Esophagus (tissue), 2 donors: ENCODE measurements around the gene TYK2. TPM values are rescaled to one million over a fixed set of nuclear protein-coding genes. Genes with fewer than 3 reads are reported as not detected.
"Not testable (repeated sequence)": the region's sequence is repeated elsewhere in the genome, so short reads cannot be mapped to it uniquely, and the experiment has no call there.

Source experiments
- H3K27ac ChIP-seq, 2 donors: one replicate each; pipeline ENCODE4 v1.5.1; 2013; ENCODE audit warnings: low read depth in 2 of 2, mild to moderate bottlenecking in 2 of 2, inconsistent platforms in 1 of 2, low read length in 1 of 2, moderate library complexity in 1 of 2
- H3K27me3 ChIP-seq, 2 donors: one replicate each; pipeline ENCODE4 v1.6.1; 2013; ENCODE audit warnings: low read length in 2 of 2, control low read depth in 1 of 2, mild to moderate bottlenecking in 1 of 2; ENCODE audit not compliant: insufficient read depth in 2 of 2, control insufficient read depth in 1 of 2
- H3K36me3 ChIP-seq, 2 donors: one replicate each; pipeline ENCODE4 v1.6.1; 2013; ENCODE audit warnings: low read length in 1 of 2; ENCODE audit not compliant: control insufficient read depth in 2 of 2, insufficient read depth in 2 of 2
- H3K4me1 ChIP-seq, 2 donors: one replicate each; pipeline ENCODE4 v1.6.1; 2013; ENCODE audit warnings: low read length in 1 of 2; ENCODE audit not compliant: control insufficient read depth in 2 of 2, insufficient read depth in 2 of 2
- H3K4me3 ChIP-seq, 2 donors: one replicate each; pipeline ENCODE4 v1.5.1; 2013; ENCODE audit warnings: low read length in 2 of 2, mild to moderate bottlenecking in 2 of 2, low read depth in 1 of 2, moderate library complexity in 1 of 2
- H3K9me3 ChIP-seq, 2 donors: one replicate each; pipeline ENCODE4 v1.6.1; 2013; ENCODE audit warnings: mild to moderate bottlenecking in 2 of 2, low read depth in 1 of 2, low read length in 1 of 2, moderate library complexity in 1 of 2; ENCODE audit not compliant: control insufficient read depth in 2 of 2, insufficient read depth in 1 of 2
- WGBS, 2 donors: extraction: QIAGEN DNeasy Blood & Tissue Kit; methylation state at CpG; one replicate each; pipeline ENCODE4 v1.1.7; 2013; 5-methylcytosine and 5-hydroxymethylcytosine counted together
- polyA plus RNA-seq, 2 donors: library from polyadenylated mRNA; stranded (reverse); fragments of 200-250 nt; gene quantifications; one replicate each; pipeline ENCODE4 v1.2.3, GENCODE V29; 2013
- donor health status: healthy with polysubstance abuse.
- donor health status: Bipolar disorder and iron deficiency.

The TYK2 gene
- polyA plus RNA-seq, 2 donors, result 56.2 to 96.8 TPM

DNA sequence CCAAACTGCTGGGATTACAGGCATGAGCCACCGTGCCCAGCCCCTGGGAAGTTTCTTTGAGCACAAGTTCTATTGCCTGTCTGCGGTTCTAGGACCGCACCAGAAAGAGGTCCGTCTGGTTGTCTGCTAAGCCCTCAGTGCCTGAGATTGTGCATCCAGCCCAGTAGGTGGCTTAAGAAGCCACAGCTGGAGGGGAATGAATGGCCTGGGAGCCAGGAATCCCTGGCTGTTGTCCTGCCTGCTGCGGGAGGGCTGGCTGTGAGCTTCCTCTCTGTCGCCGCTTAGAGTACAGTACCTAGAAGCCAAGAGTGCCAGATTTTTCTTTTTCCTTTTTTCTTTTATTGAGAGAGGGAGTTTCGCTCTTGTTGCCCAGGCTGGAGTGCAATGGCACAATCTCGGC lies 4.2 kb upstream of the TYK2 start:
- no peaks in the 10 kb centered on the region for H3K9me3 ChIP-seq
- H3K36me3 ChIP-seq, result no peaks in the 10 kb centered on the region
- H3K4me1 ChIP-seq, result peaks cover 2 to 5% of the 10 kb centered on the region in 2 donors
- H3K4me3 ChIP-seq, result no peak overlapping the region
- WGBS, 2 donors, result 78 to 87% methylated on average over 9 of the region's 9 CpGs
- no peak overlapping the region for H3K27ac ChIP-seq
- no peaks in the 10 kb centered on the region for H3K27me3 ChIP-seq

DNA sequence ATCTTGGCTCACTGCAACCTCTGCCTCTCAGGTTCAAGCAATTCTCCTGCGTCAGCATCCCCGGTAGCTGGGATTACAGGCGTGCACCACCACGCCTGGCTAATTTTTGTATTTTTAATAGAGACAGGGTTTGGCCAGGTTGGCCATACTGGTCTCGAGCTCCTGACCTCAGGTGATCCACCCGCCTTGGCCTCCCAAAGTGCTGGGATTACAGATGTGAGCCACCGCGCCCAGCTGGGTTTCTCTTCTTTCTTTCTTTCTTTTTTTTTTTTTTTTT lies 2.8 kb upstream of the TYK2 start:
- H3K9me3 ChIP-seq, H3K27me3 ChIP-seq, H3K27ac ChIP-seq, H3K36me3 ChIP-seq, H3K4me3 ChIP-seq, H3K4me1 ChIP-seq: not testable (repeated sequence)
- 78 to 82% methylated on average over 8 of the region's 8 CpGs for WGBS, 2 donors

DNA sequence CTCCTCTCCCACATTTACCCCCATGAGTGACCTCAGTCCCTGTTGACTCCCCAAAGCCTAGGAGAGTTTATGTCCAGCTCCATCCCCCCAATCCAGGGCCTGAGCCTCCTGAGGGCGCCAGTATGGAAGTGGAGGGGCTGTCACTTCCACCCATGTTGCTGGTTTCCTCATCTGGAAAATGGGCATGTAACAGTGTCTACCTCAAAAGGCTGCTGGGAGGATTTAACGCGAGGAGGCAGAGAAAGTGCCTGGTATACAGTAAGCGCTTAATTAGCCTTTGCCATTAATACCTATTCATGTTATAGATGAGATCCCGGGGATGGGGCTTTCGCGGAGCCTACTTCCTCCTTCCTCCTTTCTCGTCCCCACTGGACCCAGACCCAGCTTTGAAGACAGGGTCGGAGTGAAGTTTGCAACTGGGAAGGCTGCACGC lies 476 bp downstream of the TYK2 start:
- Histone ChIP-seq H3K4me3 (peak overlapping the region; percentile 85 to 92), H3K27me3 (no peaks in the 10 kb centered on the region), H3K27ac (peak overlapping the region; percentile 83), H3K4me1 (peaks cover 2 to 5% of the 10 kb centered on the region in 2 donors), H3K36me3 (peaks cover 4% of the 10 kb centered on the region in 2 donors), H3K9me3 (no peaks in the 10 kb centered on the region)
- WGBS, 2 donors, result 1% methylated on average over 10 of the region's 10 CpGs

DNA sequence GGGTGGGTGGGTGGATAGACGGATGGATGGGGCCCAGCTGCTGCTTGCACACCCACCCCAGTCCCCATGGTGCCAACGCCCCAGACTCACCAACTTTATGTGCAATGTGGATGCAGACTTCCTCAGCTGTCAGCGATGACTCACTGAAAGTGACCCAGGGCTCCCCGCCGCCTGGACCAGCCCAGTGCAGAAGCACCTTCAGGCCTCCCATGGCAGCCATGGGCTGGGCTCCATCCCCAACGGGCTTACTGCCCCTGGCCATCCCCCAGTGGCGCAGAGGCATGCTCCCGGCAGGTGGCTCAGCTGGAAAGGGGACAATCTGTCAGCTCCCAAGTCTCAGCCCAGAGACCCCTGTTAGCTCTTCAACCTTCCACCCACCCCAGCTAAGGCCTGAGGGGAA lies 2.2 kb downstream of the TYK2 start:
- Histone ChIP-seq H3K36me3 (peaks cover 4 to 6% of the 10 kb centered on the region in 2 donors), H3K27me3 (no peaks in the 10 kb centered on the region), H3K9me3 (no peaks in the 10 kb centered on the region), H3K27ac (no peak overlapping the region), H3K4me1 (peaks cover 2 to 5% of the 10 kb centered on the region in 2 donors), H3K4me3 (no peak overlapping the region)
- WGBS, 2 donors, result 90 to 95% methylated on average over 7 to 8 of the region's 8 CpGs

DNA sequence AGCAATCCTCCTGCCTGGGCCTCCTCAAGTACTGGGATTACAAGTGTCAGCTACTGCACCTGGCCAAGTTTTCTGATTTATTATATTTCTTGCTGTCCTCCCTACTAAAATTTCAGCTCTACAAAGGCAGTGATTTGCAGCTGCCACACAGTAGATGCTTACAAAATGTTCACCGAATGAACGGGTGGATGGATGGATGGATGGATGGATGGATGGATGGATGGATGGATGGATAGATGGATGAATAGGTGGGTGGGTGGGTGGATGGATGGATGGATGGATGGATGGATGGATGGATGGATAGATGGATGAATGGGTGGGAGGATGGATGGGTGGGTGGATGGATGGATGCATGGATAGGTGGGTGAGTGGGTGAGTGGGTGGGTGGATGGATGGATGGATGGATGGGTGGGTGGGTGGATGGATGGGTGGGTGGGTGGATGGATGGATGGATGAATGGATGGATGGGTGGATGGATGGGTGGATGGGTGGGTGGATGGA lies 3.2 kb downstream of the TYK2 start:
- H3K27ac ChIP-seq, H3K36me3 ChIP-seq, H3K4me1 ChIP-seq, H3K9me3 ChIP-seq, H3K27me3 ChIP-seq, H3K4me3 ChIP-seq: not testable (repeated sequence)
- 96 to 97% methylated on average over 2 of the region's 2 CpGs for WGBS, 2 donors

DNA sequence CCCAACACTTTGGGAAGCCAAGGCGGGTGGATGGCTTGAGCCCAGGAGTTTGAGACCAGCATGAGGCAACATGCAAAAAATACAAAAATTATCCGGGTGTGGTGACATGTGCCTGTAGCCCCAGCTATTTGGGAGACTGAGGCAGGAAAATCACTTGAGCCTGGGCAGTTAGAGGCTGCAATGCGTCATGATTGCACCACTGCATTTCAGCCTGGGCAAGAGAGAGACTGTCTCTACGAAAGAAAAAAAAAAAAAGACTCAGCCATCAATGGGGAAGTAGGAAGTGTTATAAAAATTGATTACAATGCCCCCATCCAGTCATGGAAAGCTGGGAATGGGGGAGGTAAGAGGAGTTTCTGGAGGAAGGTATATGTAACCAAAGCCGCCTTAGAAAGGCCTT lies 5.4 kb downstream of the TYK2 start:
- Histone ChIP-seq H3K36me3 (peaks cover 4 to 6% of the 10 kb centered on the region in 2 donors), H3K4me1 (peaks cover 0 to 2% of the 10 kb centered on the region in 2 donors), H3K27me3 (no peaks in the 10 kb centered on the region), H3K4me3 (no peak overlapping the region), H3K9me3 (no peaks in the 10 kb centered on the region), H3K27ac (no peak overlapping the region)
- 83 to 86% methylated on average over 5 of the region's 5 CpGs for WGBS, 2 donors

DNA sequence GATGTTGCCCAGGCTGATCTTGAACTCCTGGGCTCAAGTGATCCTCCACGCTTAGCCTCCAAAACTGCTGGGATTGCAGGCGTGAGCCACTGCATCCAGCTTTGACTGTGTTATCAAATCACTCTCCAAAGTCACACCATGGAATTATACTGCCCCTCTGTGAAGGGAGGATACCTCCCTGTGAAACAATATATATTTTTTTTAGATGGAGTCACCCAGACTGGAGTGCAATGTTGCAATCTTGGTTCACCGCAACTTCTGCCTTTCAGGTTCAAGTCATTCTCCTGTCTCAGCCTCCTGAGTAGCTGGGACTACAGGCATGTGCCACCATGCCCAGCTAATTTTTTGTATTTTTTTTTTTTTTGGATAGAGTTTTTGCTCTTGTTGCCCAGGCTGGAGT lies 7.7 kb downstream of the TYK2 start:
- Histone ChIP-seq H3K4me1 (no peaks in the 10 kb centered on the region), H3K9me3 (no peaks in the 10 kb centered on the region), H3K27me3 (no peaks in the 10 kb centered on the region), H3K4me3 (no peak overlapping the region), H3K27ac (no peak overlapping the region), H3K36me3 (peaks cover 6 to 10% of the 10 kb centered on the region in 2 donors)
- WGBS, 2 donors, result 97 to 98% methylated on average over 3 of the region's 3 CpGs

DNA sequence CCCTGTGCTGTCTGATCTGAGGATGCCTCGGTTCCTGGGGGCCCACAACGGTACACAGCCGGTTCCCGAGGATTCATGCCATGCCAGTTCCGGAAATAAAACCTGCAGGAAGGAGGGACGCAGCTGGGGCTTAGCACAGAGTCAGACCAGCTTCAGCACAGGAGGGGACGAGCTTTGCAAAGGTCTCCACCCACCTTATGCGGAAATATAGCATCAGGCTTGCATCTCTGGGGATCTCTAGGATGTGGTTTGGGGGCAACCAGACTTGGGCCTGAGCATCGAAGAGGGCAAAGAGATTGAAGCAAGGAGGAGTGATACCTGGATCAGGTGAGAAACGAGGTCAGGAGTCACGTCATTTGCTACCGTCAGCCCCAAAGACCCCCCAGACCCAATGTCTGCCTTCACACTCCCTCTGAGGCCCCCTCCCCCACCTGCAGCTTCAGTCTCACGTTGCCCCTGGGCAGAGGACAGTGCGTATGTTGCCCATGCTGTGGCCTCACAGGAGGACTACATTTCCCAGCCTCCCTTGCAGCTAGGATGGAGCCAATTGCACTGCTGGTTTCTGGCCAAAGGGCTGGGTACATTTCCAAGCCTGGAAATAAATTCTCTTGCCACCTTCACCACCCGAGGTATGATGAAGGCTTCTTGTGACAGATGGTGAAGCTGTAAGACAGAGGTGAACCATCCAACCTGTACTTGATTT lies 12.1 kb downstream of the TYK2 start:
- no peaks in the 10 kb centered on the region for H3K9me3 ChIP-seq
- peaks cover 15 to 35% of the 10 kb centered on the region in 2 donors for H3K36me3 ChIP-seq
- WGBS, 2 donors, result 94 to 95% methylated on average over 15 of the region's 15 CpGs
- no peaks in the 10 kb centered on the region for H3K4me1 ChIP-seq
- H3K27me3 ChIP-seq, result no peaks in the 10 kb centered on the region
- H3K27ac ChIP-seq, result no peak overlapping the region
- no peak overlapping the region for H3K4me3 ChIP-seq

DNA sequence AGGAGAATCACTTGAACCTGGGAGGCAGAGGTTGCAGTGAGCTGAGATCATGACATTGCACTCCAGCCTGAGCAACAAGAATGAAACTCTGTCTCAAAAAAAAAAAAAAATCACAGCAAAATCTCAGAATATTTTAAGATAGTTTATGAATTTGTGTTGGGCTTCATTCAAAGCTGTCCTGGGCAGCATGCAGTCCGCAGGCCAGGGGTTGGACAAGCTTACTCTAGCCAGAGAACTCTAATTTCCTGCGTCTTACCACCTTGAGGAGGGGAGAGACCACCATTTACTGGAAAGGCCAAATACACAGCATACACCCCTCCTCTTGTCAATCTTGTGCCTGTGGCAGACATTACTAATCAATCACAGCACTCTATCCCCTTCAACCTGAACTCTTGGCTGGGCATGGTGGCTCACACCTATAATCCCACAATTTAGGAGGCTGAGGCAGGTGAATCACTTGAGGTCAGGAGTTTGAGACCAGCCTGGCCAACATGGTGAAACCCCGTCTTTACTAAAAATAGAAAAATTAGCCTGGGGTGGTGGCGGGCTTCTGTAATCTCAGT lies 13.3 kb downstream of the TYK2 start:
- H3K4me3 ChIP-seq, H3K27ac ChIP-seq, H3K27me3 ChIP-seq, H3K4me1 ChIP-seq, H3K9me3 ChIP-seq: not testable (repeated sequence)
- WGBS, 2 donors, result 95 to 100% methylated on average over 4 of the region's 4 CpGs
- peaks cover 15 to 42% of the 10 kb centered on the region in 2 donors for H3K36me3 ChIP-seq

DNA sequence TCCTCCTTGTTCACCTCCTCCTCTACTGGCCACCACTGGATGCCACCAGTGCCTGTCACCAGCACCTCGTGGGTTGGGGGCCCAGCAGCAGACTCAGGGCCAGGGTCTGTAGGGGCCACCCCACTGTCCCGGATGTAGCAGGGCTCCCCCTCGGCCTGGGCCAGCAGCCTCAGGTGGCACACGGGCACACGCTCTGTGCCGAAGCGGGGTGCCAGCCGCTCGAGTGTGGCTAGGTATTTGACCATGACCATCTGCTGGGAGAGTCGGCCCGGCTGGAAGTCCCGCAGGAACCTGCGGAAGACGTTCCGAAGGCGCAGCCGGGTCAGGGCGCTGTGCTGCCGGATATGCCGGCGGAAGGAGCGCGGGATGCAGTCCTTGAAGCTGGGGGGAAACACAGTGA lies 14.9 kb downstream of the TYK2 start:
- 95 to 96% methylated on average over 23 of the region's 23 CpGs for WGBS, 2 donors
- Histone ChIP-seq H3K27me3 (no peaks in the 10 kb centered on the region), H3K9me3 (no peaks in the 10 kb centered on the region), H3K27ac (no peak overlapping the region), H3K4me3 (no peak overlapping the region), H3K4me1 (no peaks in the 10 kb centered on the region), H3K36me3 (peaks cover 15 to 55% of the 10 kb centered on the region in 2 donors)
